ENCODE data around the gene HBG2. TPM values are rescaled to one million over a fixed set of nuclear protein-coding genes. Genes with fewer than 3 reads are reported as not detected.

Gene HBG2
- total RNA-seq, 1 experiment from 2014 or later = 8.7 TPM

GRCh38 chr11:5281596-5281995, 27.0 kb upstream of the HBG2 start:
- no peak for TF ChIP-seq ZNF532 (CRISPR knock-in tag; IDR thresholded peaks at IDR 0.05; ENCODE audit: borderline replicate concordance)
- no peak for TF ChIP-seq GRHL2 (CRISPR knock-in tag; IDR thresholded peaks at IDR 0.05; ENCODE audit: insufficient replicate concordance, severe bottlenecking)
- no peak for TF ChIP-seq E2F4 (CRISPR knock-in tag; IDR thresholded peaks at IDR 0.05; ENCODE audit: borderline replicate concordance, low read depth)
- no peak for TF ChIP-seq ZBTB43 (CRISPR knock-in tag; IDR thresholded peaks at IDR 0.05)
- TF ChIP-seq ZNF671 (CRISPR knock-in tag; IDR thresholded peaks at IDR 0.05) = no peak
- TF ChIP-seq PREB (CRISPR knock-in tag; IDR thresholded peaks at IDR 0.05; ENCODE audit: borderline replicate concordance) = no peak
- no peak for TF ChIP-seq JAZF1 (CRISPR knock-in tag; IDR thresholded peaks at IDR 0.05)
- TF ChIP-seq ZNF219 (CRISPR knock-in tag; IDR thresholded peaks at IDR 0.05; ENCODE audit: borderline replicate concordance) = no peak
- no peak for TF ChIP-seq TCF7 (CRISPR knock-in tag; IDR thresholded peaks at IDR 0.05; ENCODE audit: low read depth)
- no peak for TF ChIP-seq MYBL2 (CRISPR knock-in tag; IDR thresholded peaks at IDR 0.05)
- H3K4me1 Mint-ChIP-seq = peaks cover 5% of the 10 kb centered on the region
- no peaks in the 10 kb centered on the region for H3K36me3 Mint-ChIP-seq

GRCh38 chr11:5280582-5281102, 26.1 kb upstream of the HBG2 start:
- TF ChIP-seq HMGXB4 (CRISPR knock-in tag; IDR thresholded peaks at IDR 0.05) (no peak), MXD4 (CRISPR knock-in tag; IDR thresholded peaks at IDR 0.05; ENCODE audit: borderline replicate concordance) (no peak), FOXP1 (CRISPR knock-in tag; IDR thresholded peaks at IDR 0.05; ENCODE audit: borderline replicate concordance) (no peak), USF2 (CRISPR knock-in tag; IDR thresholded peaks at IDR 0.05) (no peak), CREB1 (CRISPR knock-in tag; IDR thresholded peaks at IDR 0.05) (no peak), ETV6 (CRISPR knock-in tag; IDR thresholded peaks at IDR 0.05) (no peak), IRF1 (CRISPR knock-in tag; IDR thresholded peaks at IDR 0.05) (no peak), ZNF138 (CRISPR knock-in tag; conservative IDR thresholded peaks at IDR 0.05) (no peak), ERG (CRISPR knock-in tag; IDR thresholded peaks at IDR 0.05) (no peak), EMX1 (CRISPR knock-in tag; IDR thresholded peaks at IDR 0.05) (no peak)
- H3K4me1 Mint-ChIP-seq = peaks cover 5% of the 10 kb centered on the region
- no peak overlapping the region for H3K27ac Mint-ChIP-seq
- H3K9me3 Mint-ChIP-seq = no peaks in the 10 kb centered on the region; the same call in 1 of the 2 replicates
- no peaks in the 10 kb centered on the region for H3K36me3 Mint-ChIP-seq
- ChIA-PET POLR2A (interaction anchor here (1.0 kb wide), 1 partner anchor 10 kb away, joined by 3 read pairs; the partner anchor contains the start of gene HBE1), CTCF (interaction anchor here (2.2 kb wide), 1 partner anchor 11 kb away, joined by 5 read pairs; no protein-coding TSS in a partner anchor)
- no peak overlapping the region for H3K4me3 Mint-ChIP-seq
- H3K27me3 Mint-ChIP-seq (ENCODE audit: low read depth) = no peaks in the 10 kb centered on the region
- DNase-seq (ENCODE audit: low spot score) = peak; percentile 49
- peak; percentile 82 for ATAC-seq

More at GRCh38 chr11:5281596-5281995, 27.0 kb upstream of the HBG2 start:
- Mint-ChIP-seq H3K4me3 (no peak overlapping the region), H3K27ac (no peak overlapping the region), H3K9me3 (no peaks in the 10 kb centered on the region; the same call in 1 of the 2 replicates), H3K27me3 (ENCODE audit: low read depth) (no peaks in the 10 kb centered on the region)
- CTCF ChIA-PET = interaction anchor here (2.2 kb wide), 1 partner anchor 10 kb away, joined by 5 read pairs; no protein-coding TSS in a partner anchor
- ATAC-seq (no peak), DNase-seq (ENCODE audit: low spot score) (no peak)
- POLR2A ChIA-PET = no interaction called here
